Sigmoid colon (tissue), 3 donors: ENCODE results near the gene CDCP1.

Experiments
- CTCF ChIP-seq, 4 experiments: fragments of 450-650 bp in 3 of 4; fragments of 200-600 bp in 1 of 4; IDR thresholded peaks; one replicate each; pipeline ENCODE4 v1.5.1; 2016 to 2019; ENCODE audit warnings: antibody characterized with exemption in 4 of 4, mild to moderate bottlenecking in 3 of 4, moderate library complexity in 2 of 4
- POLR2A ChIP-seq, 2 donors: fragments of 450-650 bp; IDR thresholded peaks; one replicate each; pipeline ENCODE4 v1.6.1; 2016; ENCODE audit warnings: antibody characterized with exemption in 2 of 2, mild to moderate bottlenecking in 2 of 2, moderate library complexity in 2 of 2

- TF ChIP-seq CTCF (IDR thresholded peaks at IDR 0.05), result no peak
- TF ChIP-seq POLR2A (IDR thresholded peaks at IDR 0.05), result no peak
These were observed 8.5 kb upstream of the CDCP1 start for GRCh38 chr3:45154641-45155147.
